Measurements from ENCODE around the gene ENOX1. TPM values are rescaled to one million over a fixed set of nuclear protein-coding genes. Genes with fewer than 3 reads are reported as not detected.

ENOX1 gene
- total and polyA plus RNA-seq, 9 of the 15 experiments (the other 6 are each of a cell fraction or from before 2014, with no cell fraction given): not detected

- 0% methylated on average over 6 of the region's 6 CpGs for WGBS (ENCODE audit: insufficient coverage, low coverage, missing lambda C conversion rate)
Measured at GRCh38 chr13:43661161-43661830, 125.5 kb downstream of the ENOX1 start.

GRCh38 chr13:43657485-43657884 is 129.3 kb downstream of the ENOX1 start:
- Histone ChIP-seq H3K27me3 (ENCODE audit: control insufficient read depth in 2 of 2, insufficient read depth in 2 of 2, low read length in 2 of 2) (no peaks in the 10 kb centered on the region), H3K4me2 (ENCODE audit: insufficient read depth, low read length) (no peak overlapping the region), H2AFZ (ENCODE audit: low read depth, low read length) (no peak overlapping the region), H3K4me1 (replicated peaks in 1 of 2; ENCODE audit: control insufficient read depth in 2 of 2, insufficient read depth in 2 of 2, low read length in 2 of 2) (no peaks in the 10 kb centered on the region), H3K9me3 (replicated peaks; ENCODE audit: control insufficient read depth, insufficient read depth, low read depth, low read length) (no peaks in the 10 kb centered on the region), H3K79me2 (ENCODE audit: control insufficient read depth, insufficient read depth, low read length) (no peaks in the 10 kb centered on the region), H3K9ac (ENCODE audit: insufficient read depth in 1 of 2, low read depth in 2 of 2, low read length in 2 of 2) (no peak overlapping the region), H3K4me3 (no peak overlapping the region), H3K36me3 (ENCODE audit: control insufficient read depth, insufficient read depth, low read length) (no peaks in the 10 kb centered on the region), H4K20me1 (replicated peaks; ENCODE audit: control insufficient read depth, insufficient read depth, low read length) (no peaks in the 10 kb centered on the region), H3K27ac (ENCODE audit: extremely low read depth, low read depth, low read length) (no peak overlapping the region), H3K9me1 (ENCODE audit: control insufficient read depth, insufficient read depth, low read length) (no peaks in the 10 kb centered on the region)
- no peak for DNase-seq (ENCODE audit: extremely low read depth in 1 of 4, low spot score in 3 of 4)
- no peak for FAIRE-seq
- in situ Hi-C loops (cut with MboI) (no loop called here), intact Hi-C loops (cut with micrococcal nuclease) (no loop called here)
- ATAC-seq: no peak
- POLR2A ChIA-PET: interaction anchor here (0.6 kb wide), 1 partner anchor 16 kb away, joined by 3 read pairs; no protein-coding TSS in a partner anchor
- no TSS peak for BruUV-seq (replicated peaks)
- CTCF ChIA-PET (ENCODE audit: low intra/inter-chr PET ratio): no interaction called here
- WGBS (ENCODE audit: insufficient coverage, low coverage, missing lambda C conversion rate): 0% methylated on average over 3 of the region's 3 CpGs
- TF ChIP-seq ZBTB34 (CRISPR knock-in tag; IDR thresholded peaks at IDR 0.05): no peak
- no peak for TF ChIP-seq ZNF57 (CRISPR knock-in tag; IDR thresholded peaks at IDR 0.05)
- TF ChIP-seq CREB5 (CRISPR knock-in tag; IDR thresholded peaks at IDR 0.05): no peak
- TF ChIP-seq USF2 (CRISPR knock-in tag; IDR thresholded peaks at IDR 0.05): no peak
- TF ChIP-seq HMG20A (CRISPR knock-in tag; conservative IDR thresholded peaks at IDR 0.05): no peak
- no peak for TF ChIP-seq SMARCE1 (IDR thresholded peaks at IDR 0.05)
- no peak for TF ChIP-seq ZNF184 (CRISPR knock-in tag; IDR thresholded peaks at IDR 0.05)
- TF ChIP-seq STAG1 (CRISPR knock-in tag; IDR thresholded peaks at IDR 0.05; ENCODE audit: borderline replicate concordance): no peak
- no peak for TF ChIP-seq PRPF4 (IDR thresholded peaks at IDR 0.05; ENCODE audit: insufficient read depth, low read depth, low read length, poor library complexity, severe bottlenecking)
- no peak for TF ChIP-seq EHMT2 (IDR thresholded peaks at IDR 0.05)
- no peak for TF ChIP-seq ZNF232 (CRISPR knock-in tag; IDR thresholded peaks at IDR 0.05)
- no peak for TF ChIP-seq FOXJ3 (CRISPR knock-in tag; IDR thresholded peaks at IDR 0.05)

More at GRCh38 chr13:43661161-43661830, 125.5 kb downstream of the ENOX1 start:
- no peaks in the 10 kb centered on the region for H3K79me2 ChIP-seq (ENCODE audit: control insufficient read depth, insufficient read depth, low read length)
- no peak overlapping the region for H3K27ac ChIP-seq (ENCODE audit: extremely low read depth, low read depth, low read length)
- in situ Hi-C loops (cut with MboI): no loop called here
- H3K9ac ChIP-seq (ENCODE audit: insufficient read depth in 1 of 2, low read depth in 2 of 2, low read length in 2 of 2): no peak overlapping the region
- H3K9me3 ChIP-seq (replicated peaks; ENCODE audit: control insufficient read depth, insufficient read depth, low read depth, low read length): no peaks in the 10 kb centered on the region
- TF ChIP-seq STAT5B (CRISPR knock-in tag; IDR thresholded peaks at IDR 0.05) (no peak), ZFX (CRISPR knock-in tag; IDR thresholded peaks at IDR 0.05) (no peak), ZNF695 (CRISPR knock-in tag; IDR thresholded peaks at IDR 0.05) (no peak), ILK (tag; IDR thresholded peaks at IDR 0.05; ENCODE audit: borderline replicate concordance, low read depth) (no peak)
- H3K27me3 ChIP-seq (ENCODE audit: control insufficient read depth in 2 of 2, insufficient read depth in 2 of 2, low read length in 2 of 2): no peaks in the 10 kb centered on the region
- ChIA-PET POLR2A (no interaction called here), CTCF (ENCODE audit: low intra/inter-chr PET ratio) (no interaction called here)
- no TSS peak for BruUV-seq (replicated peaks)
- H3K4me2 ChIP-seq (ENCODE audit: insufficient read depth, low read length): no peak overlapping the region
- no peaks in the 10 kb centered on the region for H4K20me1 ChIP-seq (replicated peaks; ENCODE audit: control insufficient read depth, insufficient read depth, low read length)
- H3K4me3 ChIP-seq: no peak overlapping the region
- no peaks in the 10 kb centered on the region for H3K4me1 ChIP-seq (replicated peaks in 1 of 2; ENCODE audit: control insufficient read depth in 2 of 2, insufficient read depth in 2 of 2, low read length in 2 of 2)
- no peaks in the 10 kb centered on the region for H3K9me1 ChIP-seq (ENCODE audit: control insufficient read depth, insufficient read depth, low read length)
- ATAC-seq (no peak), FAIRE-seq (no peak), DNase-seq (ENCODE audit: extremely low read depth in 1 of 4, low spot score in 3 of 4) (no peak)
- no peak overlapping the region for H2AFZ ChIP-seq (ENCODE audit: low read depth, low read length)
- intact Hi-C loops (cut with micrococcal nuclease): no loop called here
- no peaks in the 10 kb centered on the region for H3K36me3 ChIP-seq (ENCODE audit: control insufficient read depth, insufficient read depth, low read length)
